Small intestine (tissue), 7 donors: Measurements from ENCODE around the gene CECR2. TPM values are rescaled to one million over a fixed set of nuclear protein-coding genes. Genes with fewer than 3 reads are reported as not detected.
A peak's percentile ranks its signal among the peaks of the same experiment; 100 is the strongest.

Experiments
- DNase-seq, 2 donors: peaks; one replicate each; pipeline versions ENCODE4 v3.0.0 to v3.0.0-alpha.2; 2013
- FAIRE-seq: peaks from 2 replicates; lab custom pipeline; 2012; peaks lifted over from hg19 to GRCh38; lab: Jason Lieb, UNC
- H3K27ac ChIP-seq, 3 donors: one replicate each; pipeline ENCODE4 v1.5.1; 2013; ENCODE audit warnings: low read length in 2 of 3, mild to moderate bottlenecking in 2 of 3, control low read depth in 1 of 3, inconsistent platforms in 1 of 3, low read depth in 1 of 3, moderate library complexity in 1 of 3
- H3K27me3 ChIP-seq, 3 donors: one replicate each; pipeline ENCODE4 v1.6.1; 2013; ENCODE audit warnings: low read length in 3 of 3, inconsistent platforms in 1 of 3; ENCODE audit not compliant: control insufficient read depth in 3 of 3, insufficient read depth in 3 of 3
- H3K36me3 ChIP-seq, 3 donors: one replicate each; pipeline ENCODE4 v1.6.1; 2013; ENCODE audit warnings: low read length in 3 of 3, inconsistent platforms in 1 of 3, low read depth in 1 of 3, mild to moderate bottlenecking in 1 of 3, moderate library complexity in 1 of 3; ENCODE audit not compliant: control insufficient read depth in 3 of 3, insufficient read depth in 2 of 3
- H3K4me1 ChIP-seq, 3 donors: one replicate each; pipeline ENCODE4 v1.6.1; 2013; ENCODE audit warnings: low read length in 2 of 3, inconsistent platforms in 1 of 3, low read depth in 1 of 3, mild to moderate bottlenecking in 1 of 3, moderate library complexity in 1 of 3; ENCODE audit not compliant: control insufficient read depth in 3 of 3, insufficient read depth in 2 of 3
- H3K4me3 ChIP-seq, 3 donors: one replicate each; pipeline ENCODE4 v1.5.1; 2013; ENCODE audit warnings: low read length in 3 of 3, control low read depth in 1 of 3, inconsistent platforms in 1 of 3, low read depth in 1 of 3, mild to moderate bottlenecking in 1 of 3, moderate library complexity in 1 of 3
- H3K9me3 ChIP-seq, 2 donors: one replicate each; pipeline ENCODE4 v1.6.1; 2013; ENCODE audit warnings: low read depth in 1 of 2, low read length in 1 of 2; ENCODE audit not compliant: control insufficient read depth in 2 of 2, insufficient read depth in 1 of 2
- WGBS, 3 donors: extraction: QIAGEN DNeasy Blood & Tissue Kit; methylation state at CpG; one replicate each; pipeline ENCODE4 v1.1.7; 2013; 5-methylcytosine and 5-hydroxymethylcytosine counted together
- polyA plus RNA-seq, 4 donors: library from polyadenylated mRNA; stranded (reverse) in 3 of 4; unstranded in 1 of 4; fragments of 200-250 nt in 3 of 4; fragments of 120-200 nt in 1 of 4; gene quantifications; one replicate each; pipeline versions ENCODE4 v1.2.1 to v1.2.3, GENCODE V29; 2013
- donor health status: healthy with polysubstance abuse.
- donor health status: control.
- donor health status: control.
- donor health status: Bipolar disorder and iron deficiency.
- donor health status: healthy.

The CECR2 gene
- polyA plus RNA-seq, 4 donors, result under 0.01 to 0.84 (median 0.34) TPM

- Histone ChIP-seq H3K27me3 (peaks cover 0 to 4% (median 0%) of the 10 kb centered on the region in 3 donors), H3K9me3 (peaks cover 0 to 6% of the 10 kb centered on the region in 2 donors), H3K27ac (no peak overlapping the region), H3K4me1 (no peaks in the 10 kb centered on the region), H3K4me3 (no peak overlapping the region), H3K36me3 (no peaks in the 10 kb centered on the region)
- FAIRE-seq, result no peak
- DNase-seq, result no peak
- WGBS, 3 donors, result 47 to 67% (median 53%) methylated on average over 2 of the region's 2 CpGs
These were observed 10.7 kb downstream of the CECR2 start for GRCh38 chr22:17379944-17380343.

GRCh38 chr22:17380359-17381087 is 11.3 kb downstream of the CECR2 start:
- Histone ChIP-seq H3K9me3 (peaks cover 0 to 8% of the 10 kb centered on the region in 2 donors), H3K4me1 (no peaks in the 10 kb centered on the region), H3K27ac (no peak overlapping the region), H3K36me3 (no peaks in the 10 kb centered on the region), H3K4me3 (no peak overlapping the region), H3K27me3 (peaks cover 0 to 2% (median 0%) of the 10 kb centered on the region in 3 donors)
- FAIRE-seq (no peak), DNase-seq (no peak)
- 57 to 70% (median 68%) methylated on average over 6 of the region's 6 CpGs for WGBS, 3 donors

GRCh38 chr22:17381192-17381913 is 12.1 kb downstream of the CECR2 start:
- no peaks in the 10 kb centered on the region for H3K4me1 ChIP-seq
- no peak overlapping the region for H3K4me3 ChIP-seq
- no peaks in the 10 kb centered on the region for H3K36me3 ChIP-seq
- FAIRE-seq (no peak), DNase-seq (peak in 1 of 2 donors; percentile 47)
- 57 to 73% (median 58%) methylated on average over 12 of the region's 12 CpGs for WGBS, 3 donors
- H3K9me3 ChIP-seq, result peaks cover 0 to 10% of the 10 kb centered on the region in 2 donors
- no peak overlapping the region for H3K27ac ChIP-seq
- H3K27me3 ChIP-seq, result no peaks in the 10 kb centered on the region

GRCh38 chr22:17384612-17385330 is 15.5 kb downstream of the CECR2 start:
- no peak for DNase-seq
- no peak overlapping the region for H3K27ac ChIP-seq
- FAIRE-seq, result no peak
- H3K4me1 ChIP-seq, result no peaks in the 10 kb centered on the region
- WGBS, 3 donors, result 80 to 89% (median 80%) methylated on average over 7 of the region's 7 CpGs
- no peaks in the 10 kb centered on the region for H3K36me3 ChIP-seq
- H3K9me3 ChIP-seq, result peaks cover 0 to 10% of the 10 kb centered on the region in 2 donors
- H3K4me3 ChIP-seq, result no peak overlapping the region
- H3K27me3 ChIP-seq, result no peaks in the 10 kb centered on the region

GRCh38 chr22:17387356-17387755 is 18.1 kb downstream of the CECR2 start:
- no peak for FAIRE-seq
- 70 to 77% (median 74%) methylated on average over 9 of the region's 9 CpGs for WGBS, 3 donors
- H3K27ac ChIP-seq, result no peak overlapping the region

GRCh38 chr22:17388235-17388634 is 19.0 kb downstream of the CECR2 start:
- DNase-seq (no peak), FAIRE-seq (no peak)
- Histone ChIP-seq H3K9me3 (peaks cover 0 to 10% of the 10 kb centered on the region in 2 donors), H3K27me3 (no peaks in the 10 kb centered on the region), H3K27ac (no peak overlapping the region), H3K36me3 (no peaks in the 10 kb centered on the region), H3K4me3 (no peak overlapping the region), H3K4me1 (no peaks in the 10 kb centered on the region)
- WGBS, 3 donors, result 91 to 94% (median 93%) methylated on average over 10 of the region's 10 CpGs

More at GRCh38 chr22:17387356-17387755, 18.1 kb downstream of the CECR2 start:
- Histone ChIP-seq H3K36me3 (no peaks in the 10 kb centered on the region), H3K4me1 (no peaks in the 10 kb centered on the region), H3K4me3 (no peak overlapping the region), H3K9me3 (peaks cover 0 to 10% of the 10 kb centered on the region in 2 donors), H3K27me3 (no peaks in the 10 kb centered on the region)
- no peak for DNase-seq

- Histone ChIP-seq H3K27me3 (no peaks in the 10 kb centered on the region), H3K27ac (no peak overlapping the region), H3K4me1 (no peaks in the 10 kb centered on the region), H3K9me3 (peaks cover 0 to 3% of the 10 kb centered on the region in 2 donors), H3K36me3 (no peaks in the 10 kb centered on the region), H3K4me3 (no peak overlapping the region)
- DNase-seq (no peak), FAIRE-seq (no peak)
- 48 to 60% (median 56%) methylated on average over 5 of the region's 5 CpGs for WGBS, 3 donors
These were observed 20.8 kb downstream of the CECR2 start for GRCh38 chr22:17390087-17390486.

- 42 to 73% (median 60%) methylated on average over 3 of the region's 3 CpGs for WGBS, 3 donors
- Histone ChIP-seq H3K36me3 (no peaks in the 10 kb centered on the region), H3K27ac (no peak overlapping the region), H3K27me3 (no peaks in the 10 kb centered on the region), H3K9me3 (no peaks in the 10 kb centered on the region), H3K4me3 (no peak overlapping the region), H3K4me1 (no peaks in the 10 kb centered on the region)
- FAIRE-seq, result no peak
- DNase-seq, result peak in 1 of 2 donors; percentile 49
These were observed 27.3 kb downstream of the CECR2 start for GRCh38 chr22:17396516-17396915.
